ENCODE results near the gene CDK18. TPM values are rescaled to one million over a fixed set of nuclear protein-coding genes. Genes with fewer than 3 reads are reported as not detected.

CDK18 gene
- total and polyA plus RNA-seq, 10 of the 15 experiments (the other 5 are each of a cell fraction or from before 2014, with no cell fraction given): 0.13 to 4.4 (median 0.52) TPM; not detected in 2

DNA sequence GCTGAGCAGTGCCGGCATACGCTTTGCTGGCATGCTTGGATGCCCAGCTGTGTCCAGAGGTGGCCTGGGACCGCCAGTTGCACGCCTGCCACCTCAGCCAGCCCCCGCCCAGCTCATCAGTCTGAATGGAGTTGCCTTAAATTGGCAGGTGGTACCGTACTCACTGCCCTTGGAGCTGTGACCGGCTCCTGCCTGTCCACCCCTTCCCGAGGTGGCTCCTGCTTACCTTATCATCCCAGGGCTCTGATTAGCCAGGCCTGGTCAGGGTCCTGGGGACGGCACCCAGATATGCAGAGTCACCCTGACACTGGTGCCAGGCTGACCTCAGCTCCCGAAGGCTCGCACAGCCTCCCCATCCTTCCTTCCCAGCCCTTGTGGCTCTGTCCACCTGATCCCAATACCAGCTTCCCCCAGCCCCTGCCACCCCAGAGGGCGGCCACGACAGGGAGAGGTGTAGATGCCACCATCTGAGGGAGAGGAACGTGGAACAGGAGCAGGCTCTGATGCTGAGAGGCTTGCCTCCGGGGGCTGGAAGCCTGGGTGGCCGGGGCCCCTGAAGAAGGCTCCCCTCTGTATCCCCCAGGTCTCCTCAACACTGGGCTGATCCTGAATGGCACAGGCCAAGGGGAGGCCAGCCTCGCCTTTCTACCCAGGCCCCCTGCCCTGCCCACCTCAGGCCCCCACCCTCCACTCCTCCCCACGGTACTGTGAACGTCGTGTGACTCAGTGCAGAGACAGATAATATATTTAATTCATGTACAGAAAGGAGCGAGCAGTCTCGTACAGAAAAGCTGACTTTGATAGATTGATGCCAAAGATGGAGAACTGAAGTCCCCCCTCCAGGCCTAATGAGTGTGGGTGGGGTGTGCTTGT, 27.8 kb downstream of the CDK18 start:
- CTCF ChIA-PET: interaction anchor here (0.9 to 31.6 kb wide), 8 partner anchors 8 to 126 kb away, joined by 3 to 891 read pairs (median 8); no protein-coding TSS in a partner anchor
- no peak for FAIRE-seq
- POLR2A ChIA-PET: interaction anchor here (0.7 kb wide), 1 partner anchor 59 kb away, joined by 3 read pairs; no protein-coding TSS in a partner anchor
- no peak for ATAC-seq
- Histone ChIP-seq H3K27me3 (replicated peaks in 1 of 2; ENCODE audit: control insufficient read depth in 2 of 2, insufficient read depth in 2 of 2, low read length in 1 of 2) (peaks cover 2 to 3% of the 10 kb centered on the region in 2 experiments; a peak in 3 of 4 replicates), H3K4me2 (ENCODE audit: control insufficient read depth, insufficient read depth) (no peak overlapping the region), H2AFZ (ENCODE audit: control insufficient read depth, low read depth, low read length) (no peak overlapping the region), H3K36me3 (ENCODE audit: control insufficient read depth in 2 of 2, insufficient read depth in 2 of 2, low read length in 1 of 2) (no peaks in the 10 kb centered on the region), H3K9ac (ENCODE audit: control insufficient read depth, insufficient read depth, low read length) (no peak overlapping the region), H3K9me3 (replicated peaks; ENCODE audit: control insufficient read depth, insufficient read depth, low read length) (no peaks in the 10 kb centered on the region), H4K20me1 (ENCODE audit: control insufficient read depth, insufficient read depth) (no peaks in the 10 kb centered on the region), H3K27ac (ENCODE audit: control insufficient read depth, insufficient read depth) (no peak overlapping the region), H3K79me2 (ENCODE audit: control insufficient read depth, insufficient read depth, low read length) (no peaks in the 10 kb centered on the region), H3K4me3 (no peak overlapping the region), H3K4me1 (ENCODE audit: control insufficient read depth, insufficient read depth, low read length) (no peaks in the 10 kb centered on the region)
- SMC1A ChIA-PET (ENCODE audit: uncharacterized antibody, unreplicated experiment): no interaction called here
- RAD21 ChIA-PET (ENCODE audit: unreplicated experiment): interaction anchor here (1.3 to 4.3 kb wide), 2 partner anchors 59 to 125 kb away, joined by 3 to 78 read pairs; no protein-coding TSS in a partner anchor
- no peak for TF ChIP-seq RCOR1 (conservative IDR thresholded peaks at IDR 0.05; ENCODE audit: low read depth, low read length)
- no peak for TF ChIP-seq RBBP5 (conservative IDR thresholded peaks at IDR 0.05)
- TF ChIP-seq, protein P1, sequence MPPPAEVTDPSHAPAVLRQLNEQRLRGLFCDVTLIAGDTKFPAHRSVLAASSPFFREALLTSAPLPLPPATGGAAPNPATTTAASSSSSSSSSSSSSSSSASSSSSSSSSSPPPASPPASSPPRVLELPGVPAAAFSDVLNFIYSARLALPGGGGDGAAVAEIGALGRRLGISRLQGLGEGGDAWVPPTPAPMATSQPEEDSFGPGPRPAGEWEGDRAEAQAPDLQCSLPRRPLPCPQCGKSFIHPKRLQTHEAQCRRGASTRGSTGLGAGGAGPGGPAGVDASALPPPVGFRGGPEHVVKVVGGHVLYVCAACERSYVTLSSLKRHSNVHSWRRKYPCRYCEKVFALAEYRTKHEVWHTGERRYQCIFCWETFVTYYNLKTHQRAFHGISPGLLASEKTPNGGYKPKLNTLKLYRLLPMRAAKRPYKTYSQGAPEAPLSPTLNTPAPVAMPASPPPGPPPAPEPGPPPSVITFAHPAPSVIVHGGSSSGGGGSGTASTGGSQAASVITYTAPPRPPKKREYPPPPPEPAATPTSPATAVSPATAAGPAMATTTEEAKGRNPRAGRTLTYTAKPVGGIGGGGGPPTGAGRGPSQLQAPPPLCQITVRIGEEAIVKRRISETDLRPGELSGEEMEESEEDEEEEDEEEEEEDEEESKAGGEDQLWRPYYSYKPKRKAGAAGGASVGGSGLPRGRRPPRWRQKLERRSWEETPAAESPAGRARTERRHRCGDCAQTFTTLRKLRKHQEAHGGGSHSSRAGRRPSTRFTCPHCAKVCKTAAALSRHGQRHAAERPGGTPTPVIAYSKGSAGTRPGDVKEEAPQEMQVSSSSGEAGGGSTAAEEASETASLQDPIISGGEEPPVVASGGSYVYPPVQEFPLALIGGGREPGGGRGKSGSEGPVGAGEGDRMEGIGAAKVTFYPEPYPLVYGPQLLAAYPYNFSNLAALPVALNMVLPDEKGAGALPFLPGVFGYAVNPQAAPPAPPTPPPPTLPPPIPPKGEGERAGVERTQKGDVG (CRISPR knock-in tag; IDR thresholded peaks at IDR 0.05): no peak
- TF ChIP-seq, protein P2, sequence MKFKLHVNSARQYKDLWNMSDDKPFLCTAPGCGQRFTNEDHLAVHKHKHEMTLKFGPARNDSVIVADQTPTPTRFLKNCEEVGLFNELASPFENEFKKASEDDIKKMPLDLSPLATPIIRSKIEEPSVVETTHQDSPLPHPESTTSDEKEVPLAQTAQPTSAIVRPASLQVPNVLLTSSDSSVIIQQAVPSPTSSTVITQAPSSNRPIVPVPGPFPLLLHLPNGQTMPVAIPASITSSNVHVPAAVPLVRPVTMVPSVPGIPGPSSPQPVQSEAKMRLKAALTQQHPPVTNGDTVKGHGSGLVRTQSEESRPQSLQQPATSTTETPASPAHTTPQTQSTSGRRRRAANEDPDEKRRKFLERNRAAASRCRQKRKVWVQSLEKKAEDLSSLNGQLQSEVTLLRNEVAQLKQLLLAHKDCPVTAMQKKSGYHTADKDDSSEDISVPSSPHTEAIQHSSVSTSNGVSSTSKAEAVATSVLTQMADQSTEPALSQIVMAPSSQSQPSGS (IDR thresholded peaks at IDR 0.05; ENCODE audit: low read length): no peak
- TF ChIP-seq, protein P3, sequence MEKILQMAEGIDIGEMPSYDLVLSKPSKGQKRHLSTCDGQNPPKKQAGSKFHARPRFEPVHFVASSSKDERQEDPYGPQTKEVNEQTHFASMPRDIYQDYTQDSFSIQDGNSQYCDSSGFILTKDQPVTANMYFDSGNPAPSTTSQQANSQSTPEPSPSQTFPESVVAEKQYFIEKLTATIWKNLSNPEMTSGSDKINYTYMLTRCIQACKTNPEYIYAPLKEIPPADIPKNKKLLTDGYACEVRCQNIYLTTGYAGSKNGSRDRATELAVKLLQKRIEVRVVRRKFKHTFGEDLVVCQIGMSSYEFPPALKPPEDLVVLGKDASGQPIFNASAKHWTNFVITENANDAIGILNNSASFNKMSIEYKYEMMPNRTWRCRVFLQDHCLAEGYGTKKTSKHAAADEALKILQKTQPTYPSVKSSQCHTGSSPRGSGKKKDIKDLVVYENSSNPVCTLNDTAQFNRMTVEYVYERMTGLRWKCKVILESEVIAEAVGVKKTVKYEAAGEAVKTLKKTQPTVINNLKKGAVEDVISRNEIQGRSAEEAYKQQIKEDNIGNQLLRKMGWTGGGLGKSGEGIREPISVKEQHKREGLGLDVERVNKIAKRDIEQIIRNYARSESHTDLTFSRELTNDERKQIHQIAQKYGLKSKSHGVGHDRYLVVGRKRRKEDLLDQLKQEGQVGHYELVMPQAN (conservative IDR thresholded peaks at IDR 0.05): no peak
- TF ChIP-seq ASH2L (IDR thresholded peaks at IDR 0.05; ENCODE audit: borderline replicate concordance, low read depth): no peak
- TF ChIP-seq IRF4 (IDR thresholded peaks at IDR 0.05; ENCODE audit: low read depth, low read length): no peak
- TF ChIP-seq, protein P4, sequence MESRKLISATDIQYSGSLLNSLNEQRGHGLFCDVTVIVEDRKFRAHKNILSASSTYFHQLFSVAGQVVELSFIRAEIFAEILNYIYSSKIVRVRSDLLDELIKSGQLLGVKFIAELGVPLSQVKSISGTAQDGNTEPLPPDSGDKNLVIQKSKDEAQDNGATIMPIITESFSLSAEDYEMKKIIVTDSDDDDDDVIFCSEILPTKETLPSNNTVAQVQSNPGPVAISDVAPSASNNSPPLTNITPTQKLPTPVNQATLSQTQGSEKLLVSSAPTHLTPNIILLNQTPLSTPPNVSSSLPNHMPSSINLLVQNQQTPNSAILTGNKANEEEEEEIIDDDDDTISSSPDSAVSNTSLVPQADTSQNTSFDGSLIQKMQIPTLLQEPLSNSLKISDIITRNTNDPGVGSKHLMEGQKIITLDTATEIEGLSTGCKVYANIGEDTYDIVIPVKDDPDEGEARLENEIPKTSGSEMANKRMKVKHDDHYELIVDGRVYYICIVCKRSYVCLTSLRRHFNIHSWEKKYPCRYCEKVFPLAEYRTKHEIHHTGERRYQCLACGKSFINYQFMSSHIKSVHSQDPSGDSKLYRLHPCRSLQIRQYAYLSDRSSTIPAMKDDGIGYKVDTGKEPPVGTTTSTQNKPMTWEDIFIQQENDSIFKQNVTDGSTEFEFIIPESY (IDR thresholded peaks at IDR 0.05): no peak
- TF ChIP-seq NR2F1 (conservative IDR thresholded peaks at IDR 0.05): no peak
- TF ChIP-seq ZNF24 (IDR thresholded peaks at IDR 0.05): no peak
- no peak for DNase-seq (ENCODE audit: low read depth, low spot score)
- intact Hi-C loops (cut with micrococcal nuclease; ENCODE audit: unreplicated experiment): no loop called here
- BruUV-seq (replicated peaks): no TSS peak
- in situ Hi-C loops (cut with MboI): no loop called here
- WGBS (ENCODE audit: insufficient coverage, insufficient replicate concordance, low lambda C conversion rate, missing lambda C conversion rate): 40% methylated on average over 22 of the region's 22 CpGs

Data from GM12878 (cell line).